ENCODE measurements around the gene POLR2H. TPM values are rescaled to one million over a fixed set of nuclear protein-coding genes. Genes with fewer than 3 reads are reported as not detected.

POLR2H gene
- total and polyA plus RNA-seq, 8 donors: 14.0 to 273 (median 110) TPM

DNA sequence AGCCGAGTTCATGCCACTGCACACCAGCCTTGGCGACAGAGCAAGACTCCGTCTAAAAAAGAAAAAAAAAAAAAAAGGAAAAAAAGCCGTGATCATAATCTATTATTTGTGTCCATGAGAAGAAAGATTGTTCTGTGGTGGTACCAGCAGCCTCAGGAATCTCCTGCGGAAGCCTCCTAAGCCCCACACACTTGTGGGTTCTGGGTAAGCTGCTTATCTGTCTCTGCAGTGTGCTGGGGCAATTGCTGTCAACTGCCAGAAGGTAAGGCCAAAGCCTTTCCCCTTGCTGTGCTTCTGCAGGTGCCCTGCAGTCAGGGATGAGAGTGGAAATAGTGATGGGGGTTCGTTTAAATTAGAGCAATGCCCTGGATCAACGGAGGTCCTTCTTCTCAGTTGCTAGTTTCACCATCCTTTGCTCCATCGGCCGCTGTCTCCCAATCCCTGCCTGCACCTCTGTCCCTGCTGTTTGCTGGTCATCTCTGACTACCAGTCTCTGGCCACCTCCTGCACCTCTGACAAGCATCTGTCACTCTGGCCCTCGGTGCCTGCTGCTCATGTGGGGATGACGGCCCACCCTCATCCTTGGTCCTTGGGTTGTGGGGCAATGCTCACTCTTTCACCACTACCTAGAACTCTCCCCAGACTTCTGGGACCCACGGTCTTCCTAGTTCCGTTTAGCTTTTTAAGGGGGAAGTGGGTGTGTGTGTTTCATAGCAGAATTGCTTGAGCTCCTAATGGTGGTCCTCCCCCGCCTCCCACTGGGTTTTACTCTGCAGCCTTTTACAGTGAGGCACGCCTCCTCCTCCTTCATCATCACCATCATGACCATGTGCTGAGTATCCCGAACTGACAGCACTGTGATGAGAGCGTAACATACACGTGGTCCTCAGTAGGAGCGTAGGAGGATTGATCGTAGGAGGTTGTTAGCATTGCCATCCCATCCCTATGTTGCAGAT, 43.8 kb downstream of the POLR2H start:
- TF ChIP-seq POLR2A (IDR thresholded peaks at IDR 0.05): no peak
- no peak for TF ChIP-seq EP300 (IDR thresholded peaks at IDR 0.05)
- no peak for TF ChIP-seq POLR2AphosphoS5 (IDR thresholded peaks at IDR 0.05)
- TF ChIP-seq, protein P1, sequence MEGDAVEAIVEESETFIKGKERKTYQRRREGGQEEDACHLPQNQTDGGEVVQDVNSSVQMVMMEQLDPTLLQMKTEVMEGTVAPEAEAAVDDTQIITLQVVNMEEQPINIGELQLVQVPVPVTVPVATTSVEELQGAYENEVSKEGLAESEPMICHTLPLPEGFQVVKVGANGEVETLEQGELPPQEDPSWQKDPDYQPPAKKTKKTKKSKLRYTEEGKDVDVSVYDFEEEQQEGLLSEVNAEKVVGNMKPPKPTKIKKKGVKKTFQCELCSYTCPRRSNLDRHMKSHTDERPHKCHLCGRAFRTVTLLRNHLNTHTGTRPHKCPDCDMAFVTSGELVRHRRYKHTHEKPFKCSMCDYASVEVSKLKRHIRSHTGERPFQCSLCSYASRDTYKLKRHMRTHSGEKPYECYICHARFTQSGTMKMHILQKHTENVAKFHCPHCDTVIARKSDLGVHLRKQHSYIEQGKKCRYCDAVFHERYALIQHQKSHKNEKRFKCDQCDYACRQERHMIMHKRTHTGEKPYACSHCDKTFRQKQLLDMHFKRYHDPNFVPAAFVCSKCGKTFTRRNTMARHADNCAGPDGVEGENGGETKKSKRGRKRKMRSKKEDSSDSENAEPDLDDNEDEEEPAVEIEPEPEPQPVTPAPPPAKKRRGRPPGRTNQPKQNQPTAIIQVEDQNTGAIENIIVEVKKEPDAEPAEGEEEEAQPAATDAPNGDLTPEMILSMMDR (IDR thresholded peaks at IDR 0.05): no peak

DNA sequence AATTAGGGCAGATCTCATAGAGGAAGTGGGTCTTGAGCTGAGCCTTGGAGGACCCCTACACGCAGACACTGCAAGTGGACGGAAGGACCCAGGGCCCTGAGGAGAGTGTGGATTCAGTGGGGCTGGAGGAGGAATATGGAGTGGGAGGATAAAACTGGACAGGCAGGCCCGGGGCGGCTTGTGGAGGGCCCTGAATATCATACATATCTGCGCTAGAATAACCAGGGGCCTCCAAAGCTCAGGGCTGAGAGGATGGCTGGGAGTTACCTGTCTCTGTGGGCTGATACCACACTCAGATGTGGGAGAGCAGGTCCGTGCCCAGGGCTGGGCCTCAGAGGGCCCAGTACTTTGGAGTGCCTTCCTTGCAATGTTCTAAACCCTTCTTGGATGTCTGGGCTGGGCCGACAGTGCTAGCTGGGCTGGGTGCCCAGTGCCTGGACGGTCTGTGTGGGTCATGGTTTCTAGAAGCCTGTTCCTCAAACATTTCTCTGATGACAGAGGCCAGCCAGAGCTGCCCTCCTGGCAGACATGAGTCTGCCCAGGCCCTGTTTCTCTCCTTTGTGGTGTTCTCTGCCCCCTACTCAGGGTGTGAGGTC, 47.9 kb downstream of the POLR2H start:
- no peaks in the 10 kb centered on the region for H3K9me3 ChIP-seq
- TF ChIP-seq EP300 (IDR thresholded peaks at IDR 0.05) (no peak), POLR2AphosphoS5 (IDR thresholded peaks at IDR 0.05) (no peak), POLR2A (IDR thresholded peaks at IDR 0.05) (no peak)
- TF ChIP-seq, protein P1 (IDR thresholded peaks at IDR 0.05): no peak
- no peaks in the 10 kb centered on the region for H3K27me3 ChIP-seq
- WGBS, 5 donors: 78 to 92% (median 87%) methylated on average over 6 to 8 of the region's 8 CpGs
- H3K27ac ChIP-seq: no peak overlapping the region
- H3K4me1 ChIP-seq: no peaks in the 10 kb centered on the region
- H3K36me3 ChIP-seq: no peaks in the 10 kb centered on the region
- no peak for DNase-seq
- intact Hi-C loops (cut with DNase I; ENCODE audit: low total_unique reads): no loop called here
- H3K4me3 ChIP-seq: no peak overlapping the region

More for the DNA sequence above, 43.8 kb downstream of the POLR2H start:
- no peak overlapping the region for H3K4me3 ChIP-seq
- DNase-seq: no peak
- no peaks in the 10 kb centered on the region for H3K36me3 ChIP-seq
- H3K4me1 ChIP-seq: no peaks in the 10 kb centered on the region
- whole genome bisulfite sequencing, 5 donors: 75 to 83% (median 80%) methylated on average over 20 of the region's 20 CpGs
- intact Hi-C loops (cut with DNase I; ENCODE audit: low total_unique reads): no loop called here
- H3K27ac ChIP-seq: no peak overlapping the region
- H3K9me3 ChIP-seq: no peaks in the 10 kb centered on the region
- H3K27me3 ChIP-seq: peaks cover 0 to 11% (median 0%) of the 10 kb centered on the region in 3 donors

DNA sequence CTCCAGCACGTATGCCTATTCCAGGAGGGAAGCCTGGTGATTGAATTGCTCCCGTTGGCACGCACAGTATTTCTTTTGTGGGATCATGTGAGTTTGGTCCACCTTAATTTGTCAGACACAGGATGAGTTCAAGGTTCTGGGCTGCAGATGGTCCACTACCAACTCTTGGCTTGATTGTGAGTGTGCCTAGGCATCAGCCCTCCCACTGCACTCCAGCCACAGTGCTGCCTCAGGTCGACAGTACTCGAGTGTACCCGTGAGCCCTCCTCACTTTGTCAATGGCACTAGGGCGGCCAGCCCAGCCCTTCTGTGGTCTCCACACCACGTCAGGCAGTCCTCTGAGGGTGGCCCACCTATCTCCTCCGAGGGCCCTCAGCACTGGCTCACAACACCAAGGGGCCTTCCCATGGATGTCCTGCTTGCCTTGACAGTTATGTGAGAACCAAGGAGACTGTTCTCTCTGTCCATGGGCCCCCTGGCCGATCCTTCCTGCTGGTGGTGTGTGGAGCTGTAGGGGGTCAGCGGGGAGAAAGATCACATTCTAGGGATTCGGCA, 48.5 kb downstream of the POLR2H start:
- Histone ChIP-seq H3K9me3 (no peaks in the 10 kb centered on the region), H3K27ac (no peak overlapping the region), H3K4me3 (no peak overlapping the region), H3K27me3 (no peaks in the 10 kb centered on the region), H3K4me1 (no peaks in the 10 kb centered on the region), H3K36me3 (no peaks in the 10 kb centered on the region)
- no peak for DNase-seq
- TF ChIP-seq POLR2A (IDR thresholded peaks at IDR 0.05): no peak
- TF ChIP-seq, protein P1 (IDR thresholded peaks at IDR 0.05): no peak
- TF ChIP-seq EP300 (IDR thresholded peaks at IDR 0.05): no peak
- no peak for TF ChIP-seq POLR2AphosphoS5 (IDR thresholded peaks at IDR 0.05)
- WGBS, 5 donors: 67 to 89% (median 78%) methylated on average over 8 to 12 of the region's 12 CpGs
- intact Hi-C loops (cut with DNase I; ENCODE audit: low total_unique reads): no loop called here

DNA sequence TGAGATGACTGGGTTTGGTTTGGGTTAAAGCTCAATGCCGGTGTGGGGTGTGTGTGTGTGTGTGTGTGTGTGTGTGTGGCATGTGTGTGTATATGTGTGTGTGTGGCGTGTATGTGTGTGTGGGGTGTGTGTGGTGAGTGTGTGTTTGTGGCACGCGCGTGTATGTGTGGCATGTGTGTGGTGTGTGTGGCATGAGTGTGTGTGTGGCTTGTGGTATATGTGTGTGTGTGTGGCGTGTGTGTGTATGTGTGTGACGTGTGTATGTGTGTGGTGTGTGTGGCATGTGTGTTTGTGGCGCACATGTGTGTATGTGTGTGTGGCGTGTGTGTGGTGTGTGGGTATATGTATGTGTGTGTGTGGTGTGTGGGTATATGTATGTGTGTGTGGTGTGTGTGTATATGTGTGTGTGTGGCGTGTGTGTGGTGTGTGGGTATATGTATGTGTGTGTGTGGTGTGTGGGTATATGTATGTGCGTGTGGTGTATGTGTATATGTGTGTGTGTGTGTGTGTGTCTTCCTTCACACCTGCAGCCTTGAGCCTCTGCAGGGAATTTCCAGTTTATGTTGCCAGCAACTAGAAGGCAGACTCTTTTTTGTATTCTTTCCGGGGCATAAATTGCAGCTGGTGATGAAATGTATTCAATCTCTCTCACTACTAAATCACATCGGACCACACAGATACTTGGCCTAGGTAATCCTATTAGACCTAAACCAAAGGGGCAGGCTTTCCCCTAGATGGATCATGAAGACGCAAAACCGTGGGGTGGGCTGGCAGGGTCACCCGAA, 53.1 kb downstream of the POLR2H start:
- Histone ChIP-seq H3K27ac (no peak overlapping the region), H3K9me3 (no peaks in the 10 kb centered on the region), H3K4me3 (no peak overlapping the region), H3K27me3 (no peaks in the 10 kb centered on the region), H3K4me1 (peaks cover 0 to 4% (median 0%) of the 10 kb centered on the region in 4 donors), H3K36me3 (no peaks in the 10 kb centered on the region)
- intact Hi-C loops (cut with DNase I; ENCODE audit: low total_unique reads): loop anchor here (5.0 kb wide), 1 partner anchor 128 kb away; no protein-coding TSS in a partner anchor
- DNase-seq: no peak
- WGBS, 5 donors: 76 to 90% (median 82%) methylated on average over 16 of the region's 16 CpGs
- no peak for TF ChIP-seq POLR2AphosphoS5 (IDR thresholded peaks at IDR 0.05)
- TF ChIP-seq, protein P1 (IDR thresholded peaks at IDR 0.05): no peak
- TF ChIP-seq POLR2A (IDR thresholded peaks at IDR 0.05): no peak
- no peak for TF ChIP-seq EP300 (IDR thresholded peaks at IDR 0.05)
